Astrocyte of the spinal cord (primary cell): ENCODE measurements around the gene BPIFB3.

Experiments used
- DNase-seq: peaks from one replicate; pipeline ENCODE4 v3.0.0; 2011; ENCODE audit warnings: low read depth, low spot score
- H3K4me3 ChIP-seq: 2 replicates; pipeline ENCODE4 v1.5.1; 2011; ENCODE audit warnings: low read depth, mild to moderate bottlenecking, low read length, moderate library complexity
- in situ Hi-C: cut with HindIII; loops from 2 replicates; pipeline ENCODE4 v1.10.0; 2017; ENCODE audit warnings: low sequenced_read_pairs
- TF ChIP-seq, protein P1 (sequence below): IDR thresholded peaks from 2 replicates; pipeline ENCODE4 v1.5.1; 2012; ENCODE audit warnings: low read depth, mild to moderate bottlenecking, low read length, inconsistent platforms

BPIFB3 gene

DNA sequence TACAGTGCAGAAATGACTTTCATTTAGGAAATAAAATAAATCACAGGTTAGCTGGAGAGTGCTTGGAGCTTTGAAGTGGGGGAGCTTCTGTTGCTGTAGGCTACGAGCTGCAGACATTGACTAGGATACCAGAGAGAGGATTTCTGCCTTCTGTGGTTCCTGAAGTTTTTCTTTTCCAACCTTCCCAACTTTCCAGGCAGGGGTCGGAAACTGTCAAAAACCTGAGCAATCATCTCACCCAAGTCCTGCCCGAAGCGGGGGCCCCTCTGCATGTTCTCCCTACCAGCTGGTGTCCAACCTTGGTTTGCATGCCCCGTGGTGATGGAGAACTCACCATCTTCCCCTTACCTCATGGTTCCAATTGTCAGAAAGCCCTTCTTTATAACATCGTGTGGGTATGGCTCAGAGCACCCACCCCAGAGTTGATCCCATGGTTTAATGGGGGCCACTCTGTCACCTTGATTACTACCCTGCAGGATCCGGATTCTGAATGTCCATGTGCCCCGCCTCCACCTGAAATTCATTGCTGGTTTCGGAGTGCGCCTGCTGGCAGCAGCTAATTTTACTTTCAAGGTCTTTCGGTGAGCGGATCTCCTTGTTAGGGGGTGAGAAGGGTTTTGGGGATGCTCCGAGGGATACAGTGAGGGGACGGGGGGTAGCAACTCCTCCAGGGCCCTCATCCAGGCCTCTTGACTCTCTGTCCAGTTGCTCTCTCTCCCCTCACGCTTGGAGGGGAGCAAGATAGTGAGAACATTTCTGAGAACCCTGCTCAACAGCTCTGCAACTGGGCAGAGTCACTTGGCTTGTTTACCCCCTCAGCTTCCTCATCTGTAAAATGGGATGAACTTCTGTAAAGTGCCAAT is 41.1 kb upstream of the BPIFB3 start:
- in situ Hi-C loops: no loop called here
- TF ChIP-seq, protein P1, sequence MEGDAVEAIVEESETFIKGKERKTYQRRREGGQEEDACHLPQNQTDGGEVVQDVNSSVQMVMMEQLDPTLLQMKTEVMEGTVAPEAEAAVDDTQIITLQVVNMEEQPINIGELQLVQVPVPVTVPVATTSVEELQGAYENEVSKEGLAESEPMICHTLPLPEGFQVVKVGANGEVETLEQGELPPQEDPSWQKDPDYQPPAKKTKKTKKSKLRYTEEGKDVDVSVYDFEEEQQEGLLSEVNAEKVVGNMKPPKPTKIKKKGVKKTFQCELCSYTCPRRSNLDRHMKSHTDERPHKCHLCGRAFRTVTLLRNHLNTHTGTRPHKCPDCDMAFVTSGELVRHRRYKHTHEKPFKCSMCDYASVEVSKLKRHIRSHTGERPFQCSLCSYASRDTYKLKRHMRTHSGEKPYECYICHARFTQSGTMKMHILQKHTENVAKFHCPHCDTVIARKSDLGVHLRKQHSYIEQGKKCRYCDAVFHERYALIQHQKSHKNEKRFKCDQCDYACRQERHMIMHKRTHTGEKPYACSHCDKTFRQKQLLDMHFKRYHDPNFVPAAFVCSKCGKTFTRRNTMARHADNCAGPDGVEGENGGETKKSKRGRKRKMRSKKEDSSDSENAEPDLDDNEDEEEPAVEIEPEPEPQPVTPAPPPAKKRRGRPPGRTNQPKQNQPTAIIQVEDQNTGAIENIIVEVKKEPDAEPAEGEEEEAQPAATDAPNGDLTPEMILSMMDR: no peak
- no peak for DNase-seq
- H3K4me3 ChIP-seq: no peak overlapping the region

DNA sequence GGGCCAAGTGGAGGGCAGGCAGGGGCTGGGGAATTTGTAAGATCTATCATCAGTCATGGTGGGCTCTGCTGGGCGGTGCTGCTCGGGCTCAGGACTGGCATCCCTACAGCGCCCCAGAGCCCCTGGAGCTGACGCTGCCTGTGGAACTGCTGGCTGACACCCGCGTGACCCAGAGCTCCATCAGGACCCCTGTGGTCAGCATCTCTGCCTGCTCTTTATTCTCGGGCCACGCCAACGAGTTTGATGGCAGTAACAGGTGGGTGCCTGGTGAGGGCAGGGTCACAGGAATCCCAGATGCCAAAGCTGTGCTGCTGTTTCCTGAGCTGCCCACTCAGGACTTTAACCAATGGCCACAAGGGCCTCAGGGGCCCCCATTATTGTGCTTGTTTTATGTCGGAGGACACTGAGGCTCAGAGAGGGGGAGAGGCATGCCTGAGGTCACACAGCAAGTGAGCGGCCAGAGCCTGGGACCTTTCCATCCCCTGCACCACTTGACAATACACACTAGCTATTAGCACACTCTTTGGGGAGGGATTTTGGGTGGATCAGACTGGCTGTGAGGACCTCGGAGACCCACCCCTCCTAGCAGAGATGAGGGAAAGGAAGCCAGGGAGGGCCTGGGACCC is 39.9 kb upstream of the BPIFB3 start:
- TF ChIP-seq, protein P1: no peak
- no peak overlapping the region for H3K4me3 ChIP-seq
- DNase-seq: no peak
- in situ Hi-C loops: no loop called here

DNA sequence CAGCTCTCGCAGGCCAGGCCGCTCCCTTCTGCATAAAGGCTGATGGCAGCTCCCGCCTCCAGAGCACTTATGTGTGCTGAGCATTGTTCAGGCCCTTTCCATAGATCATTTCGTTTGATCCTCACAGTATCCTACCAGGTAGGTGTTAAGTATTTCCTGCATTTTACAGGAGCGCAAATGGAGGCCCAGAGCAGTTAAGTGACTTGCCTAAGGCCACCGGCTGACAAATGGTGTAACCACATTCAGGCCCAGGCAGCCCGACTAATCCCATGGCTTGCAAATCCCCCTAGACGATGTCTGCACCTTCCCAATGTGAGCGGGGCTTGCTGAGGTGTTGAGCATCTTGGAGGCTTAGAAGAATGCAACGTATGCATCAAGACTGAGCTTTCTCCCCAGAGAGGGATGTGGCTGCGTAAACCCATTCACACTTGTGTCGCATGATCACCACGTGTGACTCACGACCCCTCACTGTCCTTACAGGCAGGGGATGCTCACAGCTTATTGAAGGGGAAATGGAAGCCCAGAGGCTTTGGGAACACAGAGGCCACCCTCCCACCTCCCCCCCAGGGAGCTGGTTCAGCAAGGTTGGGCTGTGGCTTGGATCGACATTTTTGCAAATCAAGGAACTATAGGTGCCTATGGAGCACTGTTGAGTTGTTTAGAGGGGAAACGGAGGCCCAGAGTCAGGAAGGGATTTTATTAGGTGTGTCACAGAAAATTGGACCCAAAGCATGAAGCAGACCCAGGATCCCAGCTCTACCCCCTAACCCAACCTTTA is 39.2 kb upstream of the BPIFB3 start:
- TF ChIP-seq, protein P1: no peak
- H3K4me3 ChIP-seq: no peak overlapping the region
- no peak for DNase-seq
- in situ Hi-C loops: no loop called here

DNA sequence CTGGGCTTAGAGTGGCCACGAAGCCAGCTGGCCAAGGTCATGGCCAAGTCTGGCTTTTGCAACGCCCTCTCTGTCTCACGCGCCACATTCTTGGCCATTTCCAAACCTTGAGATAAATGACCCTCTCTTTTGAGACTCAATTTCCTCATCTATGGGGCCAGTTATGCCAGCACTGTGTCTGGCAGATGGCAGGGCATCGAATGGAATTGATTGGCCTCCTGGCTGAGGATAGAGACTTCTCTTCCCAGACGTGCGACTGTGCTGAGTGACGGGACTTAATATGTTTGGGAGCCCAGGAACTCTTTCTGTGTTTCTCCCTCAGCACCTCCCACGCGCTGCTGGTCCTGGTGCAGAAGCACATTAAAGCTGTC is 38.6 kb upstream of the BPIFB3 start:
- DNase-seq: no peak
- no peak overlapping the region for H3K4me3 ChIP-seq
- TF ChIP-seq, protein P1: no peak
- in situ Hi-C loops: no loop called here

DNA sequence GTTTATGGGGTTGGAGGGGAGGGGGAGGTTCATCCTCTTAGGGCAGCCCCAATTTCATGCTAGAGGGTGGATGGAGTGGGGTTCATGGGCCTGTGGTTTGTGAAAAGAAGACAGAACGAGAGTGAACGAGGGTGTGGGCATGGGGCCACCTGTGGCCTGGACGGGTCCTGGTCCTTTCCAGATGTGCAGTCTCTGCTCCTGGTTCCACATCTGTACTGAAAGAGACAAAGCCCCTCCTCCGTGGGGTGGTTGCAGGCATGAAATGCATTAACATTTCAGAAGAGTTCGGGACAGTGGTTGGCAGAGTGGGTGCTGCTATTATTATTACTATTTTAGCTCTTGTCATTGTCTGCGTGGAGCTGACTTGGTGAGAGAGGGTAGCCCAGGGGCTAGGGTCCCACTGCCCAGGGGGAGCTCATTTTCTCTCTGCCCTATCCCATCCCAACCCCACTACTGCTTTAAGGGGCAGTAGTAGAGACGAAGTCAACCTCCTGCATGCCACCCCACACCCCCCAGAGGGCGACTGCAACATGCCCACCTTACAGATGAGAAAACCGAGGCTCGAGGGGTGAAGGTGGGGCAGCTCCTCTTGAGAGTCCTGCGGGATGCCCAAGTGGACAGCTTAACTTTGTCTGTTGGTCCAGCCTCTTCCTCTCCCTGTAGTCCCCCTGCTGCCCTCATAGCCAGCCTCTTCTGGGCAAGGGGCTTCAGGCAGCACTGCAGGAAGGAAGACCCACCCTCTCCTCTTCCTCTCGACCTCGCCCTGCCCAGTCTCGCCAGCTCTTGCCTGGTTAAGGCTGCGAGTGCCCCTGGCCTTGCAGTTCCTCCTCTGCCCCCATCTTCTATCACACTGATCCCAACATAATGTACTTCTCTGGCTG is 37.8 kb upstream of the BPIFB3 start:
- H3K4me3 ChIP-seq: no peak overlapping the region
- in situ Hi-C loops: no loop called here
- TF ChIP-seq, protein P1: no peak
- DNase-seq: no peak

DNA sequence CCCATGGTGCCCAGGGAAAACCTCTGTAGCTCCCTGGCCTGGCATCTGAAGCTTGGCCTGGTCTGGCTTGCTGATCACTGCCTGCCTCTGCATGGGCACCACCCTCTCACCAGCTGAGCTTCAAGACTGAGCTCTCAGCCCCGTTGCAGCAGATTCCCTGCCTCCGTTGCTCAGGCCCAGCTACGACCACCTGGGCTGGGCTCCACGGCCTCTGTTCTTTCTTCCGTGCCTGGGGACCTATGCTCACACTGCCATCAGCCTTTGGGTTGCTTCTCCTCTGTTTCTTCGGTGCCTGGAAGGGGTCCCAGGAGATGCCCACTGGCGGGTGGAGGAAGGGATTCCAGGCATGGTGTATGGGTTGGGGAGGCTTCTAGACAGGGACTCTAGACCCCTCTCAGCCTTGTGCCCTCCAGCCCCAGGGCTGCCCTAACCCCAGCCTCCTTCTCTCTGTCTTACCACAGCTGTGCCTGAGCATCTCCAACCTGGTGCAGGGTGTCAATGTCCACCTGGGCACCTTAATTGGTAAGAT is 37.1 kb upstream of the BPIFB3 start:
- H3K4me3 ChIP-seq: no peak overlapping the region
- DNase-seq: no peak
- TF ChIP-seq, protein P1: no peak
- in situ Hi-C loops: no loop called here
